GM12874 (cell line): ENCODE data around the gene HNRNPUL1.

Experiments
- TF ChIP-seq, protein P1 (sequence below): IDR thresholded peaks from 2 replicates; pipeline ENCODE4 v1.5.1; 2011; ENCODE audit warnings: low read depth, mild to moderate bottlenecking, control low read depth, low read length, moderate library complexity; ENCODE audit not compliant: insufficient read depth

Gene HNRNPUL1

GRCh38 chr19:41323023-41323422 is 58.9 kb downstream of the HNRNPUL1 start:
- TF ChIP-seq, protein P1, sequence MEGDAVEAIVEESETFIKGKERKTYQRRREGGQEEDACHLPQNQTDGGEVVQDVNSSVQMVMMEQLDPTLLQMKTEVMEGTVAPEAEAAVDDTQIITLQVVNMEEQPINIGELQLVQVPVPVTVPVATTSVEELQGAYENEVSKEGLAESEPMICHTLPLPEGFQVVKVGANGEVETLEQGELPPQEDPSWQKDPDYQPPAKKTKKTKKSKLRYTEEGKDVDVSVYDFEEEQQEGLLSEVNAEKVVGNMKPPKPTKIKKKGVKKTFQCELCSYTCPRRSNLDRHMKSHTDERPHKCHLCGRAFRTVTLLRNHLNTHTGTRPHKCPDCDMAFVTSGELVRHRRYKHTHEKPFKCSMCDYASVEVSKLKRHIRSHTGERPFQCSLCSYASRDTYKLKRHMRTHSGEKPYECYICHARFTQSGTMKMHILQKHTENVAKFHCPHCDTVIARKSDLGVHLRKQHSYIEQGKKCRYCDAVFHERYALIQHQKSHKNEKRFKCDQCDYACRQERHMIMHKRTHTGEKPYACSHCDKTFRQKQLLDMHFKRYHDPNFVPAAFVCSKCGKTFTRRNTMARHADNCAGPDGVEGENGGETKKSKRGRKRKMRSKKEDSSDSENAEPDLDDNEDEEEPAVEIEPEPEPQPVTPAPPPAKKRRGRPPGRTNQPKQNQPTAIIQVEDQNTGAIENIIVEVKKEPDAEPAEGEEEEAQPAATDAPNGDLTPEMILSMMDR, result no peak

- TF ChIP-seq, protein P1, result no peak
Observed at GRCh38 chr19:41323430-41324125, 59.4 kb downstream of the HNRNPUL1 start.

GRCh38 chr19:41324231-41324702 is 60.1 kb downstream of the HNRNPUL1 start:
- TF ChIP-seq, protein P1, result no peak

DNA sequence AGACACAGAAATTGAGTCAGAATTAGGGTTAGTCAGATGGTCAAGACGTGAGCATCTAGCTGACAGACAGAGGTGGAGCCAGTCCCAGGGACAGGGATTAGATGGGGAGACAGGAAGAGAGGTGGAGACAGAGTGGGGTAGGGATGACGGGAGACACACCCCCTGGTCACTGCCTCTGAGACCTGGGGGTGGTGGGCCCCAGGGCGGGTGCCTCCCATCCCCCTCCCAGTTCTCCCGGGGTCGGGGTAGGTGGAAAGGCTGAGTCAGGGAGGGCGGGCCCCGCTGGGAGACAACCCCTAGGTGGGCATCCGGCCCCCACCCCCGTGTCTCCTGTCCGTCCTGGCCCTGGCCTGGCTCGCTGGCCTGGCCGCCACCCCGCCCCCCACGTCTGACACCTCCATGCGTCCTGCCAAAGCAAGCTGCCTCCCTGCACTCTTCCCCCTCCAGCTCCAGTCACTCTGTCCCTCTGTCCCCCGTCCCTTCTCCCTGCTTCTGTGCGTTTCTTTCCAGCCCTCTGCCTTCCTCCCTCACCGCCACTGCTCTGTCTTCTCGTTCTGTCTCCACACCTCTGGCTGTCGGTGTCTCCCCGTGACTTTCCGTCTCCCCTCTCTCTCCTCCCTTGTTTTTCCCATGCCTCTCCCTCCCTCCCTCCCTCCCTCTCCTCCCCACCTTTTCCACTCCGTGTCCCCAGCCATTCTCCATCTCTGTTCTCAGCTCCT is 60.9 kb downstream of the HNRNPUL1 start:
- TF ChIP-seq, protein P1, result no peak

DNA sequence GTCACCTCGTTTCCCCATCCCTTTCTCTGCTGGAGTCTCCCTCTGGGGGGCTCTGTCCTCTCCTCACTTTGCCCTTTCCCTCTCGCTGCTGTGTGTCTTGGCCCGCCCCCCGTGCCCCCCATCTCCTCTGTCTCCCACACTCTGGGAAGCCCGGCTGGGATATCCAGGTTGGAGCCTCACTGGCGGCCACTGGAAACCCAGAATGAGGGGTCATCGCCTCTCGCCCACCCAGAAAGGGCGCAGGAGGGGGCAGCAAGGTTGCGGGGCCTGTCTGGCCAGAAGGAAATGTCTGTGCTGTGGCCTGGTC is 61.4 kb downstream of the HNRNPUL1 start:
- TF ChIP-seq, protein P1, result no peak

DNA sequence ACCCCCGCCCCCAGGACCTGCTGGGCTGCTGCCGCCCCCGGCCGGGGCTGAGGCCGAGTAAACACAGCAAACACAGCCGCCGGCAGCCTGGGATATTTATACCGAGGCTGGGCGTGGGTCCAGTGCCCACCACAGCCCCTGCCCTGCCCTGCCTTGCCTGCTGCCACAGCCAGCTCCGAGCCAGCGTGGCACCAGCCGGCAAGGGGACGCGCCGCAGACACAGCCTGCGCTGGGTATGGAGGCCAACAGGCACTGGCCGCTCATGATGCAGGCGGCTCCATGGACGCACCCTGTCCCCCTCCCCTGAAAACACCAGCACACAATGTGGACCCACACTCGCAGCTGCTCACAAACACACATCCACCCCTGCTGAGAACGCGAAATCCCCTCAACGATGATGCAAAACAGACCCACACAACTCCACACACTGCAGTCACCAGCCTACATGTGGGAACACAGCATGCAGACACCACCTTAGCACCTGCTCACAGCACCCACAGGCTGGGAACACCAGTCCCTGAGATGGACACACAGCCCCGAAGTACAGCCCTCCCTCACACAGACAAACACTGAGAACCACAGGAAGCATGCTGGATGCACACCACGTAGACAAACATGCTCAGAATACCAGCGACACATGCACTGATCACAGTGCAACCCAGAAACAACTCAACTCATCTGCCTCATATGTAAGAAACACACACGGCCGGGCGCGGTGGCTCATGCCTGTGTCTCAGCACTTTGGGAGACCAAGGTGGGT is 62.0 kb downstream of the HNRNPUL1 start:
- TF ChIP-seq, protein P1, result no peak

- TF ChIP-seq, protein P1, result no peak
Observed at GRCh38 chr19:41327076-41327575, 63.0 kb downstream of the HNRNPUL1 start.
